Stimulated activated CD4-positive, alpha-beta T cell treated with anti-CD3 and anti-CD28 coated beads, TNF-alpha, amount 100 ng/mL, for 4 hours (primary cell): Measurements from ENCODE around the gene SMARCC2.
"Not testable (repeated sequence)": the region's sequence is repeated elsewhere in the genome, so short reads cannot be mapped to it uniquely, and the experiment has no call there.

ENCODE experiments used
- DNase-seq, 3 experiments: peaks; one replicate each; pipeline ENCODE4 v3.0.0-alpha.2; 2020; ENCODE audit warnings: low read depth in 3 of 3

SMARCC2 gene

GRCh38 chr12:56208006-56208405 lies 18.7 kb upstream of the SMARCC2 start:
- no peak for DNase-seq

DNA sequence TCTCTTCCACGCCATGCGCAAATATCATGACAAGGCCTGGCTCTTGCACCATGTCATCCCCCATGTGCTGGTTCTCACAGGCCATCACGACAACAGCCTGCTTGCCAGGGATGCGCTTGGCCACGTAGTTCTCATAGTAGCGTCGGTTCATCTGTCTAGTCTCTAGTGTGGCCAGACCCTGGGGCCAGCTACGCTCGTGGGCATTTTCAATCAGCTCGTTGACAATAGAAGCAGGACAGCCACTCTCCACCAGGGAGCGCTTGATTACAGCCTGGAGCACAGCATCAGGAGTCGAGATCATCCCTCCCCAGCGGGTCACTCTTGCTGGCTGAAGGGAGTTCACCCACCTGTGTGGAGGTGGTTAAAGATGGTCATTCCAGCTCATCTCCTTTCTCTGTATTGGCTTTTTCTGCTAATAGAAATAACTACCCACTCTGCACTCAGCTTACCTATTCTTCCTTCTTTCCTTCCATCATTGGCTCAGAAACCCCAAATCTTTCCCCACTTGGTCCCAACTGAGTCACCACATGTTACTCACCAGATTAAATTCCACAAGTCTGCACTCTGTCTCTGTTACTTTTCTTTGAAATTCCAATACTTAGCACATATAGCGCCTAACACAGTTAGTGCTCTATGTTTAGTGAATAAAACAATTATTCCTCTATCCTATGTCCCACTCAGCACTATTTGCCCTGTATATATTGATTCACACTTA lies 17.3 kb upstream of the SMARCC2 start:
- DNase-seq: no peak

- DNase-seq: no peak
These were observed 16.2 kb upstream of the SMARCC2 start for GRCh38 chr12:56205445-56205844.

DNA sequence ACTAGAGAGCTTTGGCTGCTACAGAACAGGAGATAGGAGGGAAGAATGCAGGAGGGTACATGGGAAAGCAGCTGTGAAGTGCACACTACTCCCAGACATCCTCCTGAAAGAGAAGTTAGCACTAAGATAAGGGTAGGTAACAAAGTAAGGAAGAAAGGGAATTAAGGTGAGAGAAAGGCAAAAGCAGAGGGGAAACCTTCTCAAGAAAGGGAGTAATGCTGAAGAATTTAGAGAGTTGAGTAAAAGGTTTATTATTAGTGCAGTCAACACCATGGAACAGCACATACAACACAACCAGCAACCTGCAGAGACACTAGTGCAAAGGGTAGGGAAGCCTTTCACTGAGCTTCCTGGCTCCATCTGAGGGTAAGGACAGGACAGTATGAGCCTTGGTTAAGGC lies 15.0 kb upstream of the SMARCC2 start:
- no peak for DNase-seq

DNA sequence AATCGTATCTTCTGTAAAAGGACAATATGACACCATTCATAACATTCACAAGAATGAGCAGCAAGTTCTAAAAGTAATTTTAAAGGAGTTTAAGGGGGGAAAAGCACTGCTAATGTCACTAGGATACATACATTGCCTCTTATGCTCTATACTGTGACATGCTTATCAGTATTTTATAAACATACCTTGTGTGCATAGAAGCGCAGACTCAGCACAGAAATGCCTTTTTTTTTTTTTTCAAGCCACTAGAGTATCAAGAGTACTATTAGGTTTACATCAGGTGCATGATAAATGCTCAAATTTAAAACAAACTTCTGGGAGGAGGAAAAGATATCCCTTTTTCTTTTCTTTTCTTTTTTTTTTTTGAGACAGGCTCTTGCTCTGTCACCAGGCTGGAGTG lies 13.6 kb upstream of the SMARCC2 start:
- no peak for DNase-seq

GRCh38 chr12:56202366-56202765 lies 13.1 kb upstream of the SMARCC2 start:
- no peak for DNase-seq

- no peak for DNase-seq
These were observed 9.6 kb upstream of the SMARCC2 start for GRCh38 chr12:56198836-56199235.

DNA sequence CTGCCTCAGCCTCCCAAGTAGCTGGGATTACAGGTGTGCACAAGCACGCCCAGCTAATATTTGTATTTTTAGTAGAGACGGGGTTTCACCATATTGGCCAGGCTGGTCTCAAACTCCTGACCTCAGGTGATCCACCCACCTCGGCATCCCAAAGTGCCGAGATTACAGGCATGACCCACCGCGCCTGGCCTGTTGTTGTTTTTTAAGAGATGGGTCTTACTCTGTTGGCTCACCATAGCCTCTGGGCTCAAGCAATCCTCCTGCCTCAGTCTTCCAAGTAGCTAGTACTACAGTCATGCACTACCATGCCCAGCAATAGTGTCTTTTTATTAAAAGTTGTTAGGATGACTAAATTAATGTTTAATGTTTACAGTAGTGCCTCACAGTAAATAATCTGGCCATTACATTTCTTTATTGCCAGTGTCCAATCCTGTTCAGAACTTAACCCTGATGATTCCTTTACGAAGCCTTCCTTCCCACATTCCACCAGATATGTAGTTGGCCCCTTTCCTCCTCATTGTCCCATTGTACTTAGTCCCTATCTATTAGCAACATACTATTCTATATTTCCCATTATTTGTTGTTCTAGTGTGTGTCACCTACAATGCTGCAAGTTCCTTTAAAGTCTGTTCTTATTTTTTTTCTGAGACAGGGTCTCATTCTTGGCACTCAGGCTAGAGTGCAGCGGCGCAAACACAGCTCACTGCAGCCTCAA lies 8.8 kb upstream of the SMARCC2 start:
- DNase-seq: no peak

DNA sequence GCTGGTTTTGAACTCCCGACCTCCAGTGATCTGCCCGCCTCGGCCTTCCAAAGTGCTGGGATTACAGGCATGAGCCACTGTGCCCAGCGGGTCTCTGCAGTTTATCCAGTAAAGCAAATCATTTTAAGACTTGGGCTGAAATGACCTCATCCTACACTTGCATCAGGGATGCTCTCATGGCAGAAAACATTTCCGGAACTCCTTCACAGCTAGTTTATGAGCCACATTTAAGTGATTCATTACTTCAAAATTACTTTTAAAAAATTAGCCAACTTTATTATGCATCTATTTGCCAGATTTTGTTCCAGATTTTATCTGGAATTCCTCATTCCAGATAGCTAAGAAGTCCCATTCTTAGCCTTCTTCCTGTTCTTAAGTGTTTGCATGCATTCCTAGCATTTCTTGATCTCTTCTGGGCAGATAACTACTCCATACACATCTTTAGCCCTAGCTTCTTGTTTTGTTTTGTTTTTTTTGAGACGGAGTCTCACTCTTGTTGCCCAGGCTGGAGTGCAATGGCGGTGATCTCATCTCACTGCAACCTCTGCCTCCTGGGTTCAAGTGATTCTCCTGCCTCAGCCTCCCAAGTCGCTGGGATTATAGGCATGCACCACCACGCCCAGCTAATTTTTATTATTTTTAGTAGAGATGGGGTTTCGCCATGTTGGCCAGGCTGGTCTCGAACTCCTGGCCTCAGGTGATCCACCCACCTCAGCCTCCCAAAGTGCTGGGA lies 7.7 kb upstream of the SMARCC2 start:
- DNase-seq: not testable (repeated sequence)

GRCh38 chr12:56193025-56193578 lies 3.8 kb upstream of the SMARCC2 start:
- peak; percentile 18 to 62 (median 42) for DNase-seq

- DNase-seq: no peak
These were observed 3.3 kb upstream of the SMARCC2 start for GRCh38 chr12:56192582-56192981.

- no peak for DNase-seq
These were observed 1.4 kb upstream of the SMARCC2 start for GRCh38 chr12:56190695-56191155.

DNA sequence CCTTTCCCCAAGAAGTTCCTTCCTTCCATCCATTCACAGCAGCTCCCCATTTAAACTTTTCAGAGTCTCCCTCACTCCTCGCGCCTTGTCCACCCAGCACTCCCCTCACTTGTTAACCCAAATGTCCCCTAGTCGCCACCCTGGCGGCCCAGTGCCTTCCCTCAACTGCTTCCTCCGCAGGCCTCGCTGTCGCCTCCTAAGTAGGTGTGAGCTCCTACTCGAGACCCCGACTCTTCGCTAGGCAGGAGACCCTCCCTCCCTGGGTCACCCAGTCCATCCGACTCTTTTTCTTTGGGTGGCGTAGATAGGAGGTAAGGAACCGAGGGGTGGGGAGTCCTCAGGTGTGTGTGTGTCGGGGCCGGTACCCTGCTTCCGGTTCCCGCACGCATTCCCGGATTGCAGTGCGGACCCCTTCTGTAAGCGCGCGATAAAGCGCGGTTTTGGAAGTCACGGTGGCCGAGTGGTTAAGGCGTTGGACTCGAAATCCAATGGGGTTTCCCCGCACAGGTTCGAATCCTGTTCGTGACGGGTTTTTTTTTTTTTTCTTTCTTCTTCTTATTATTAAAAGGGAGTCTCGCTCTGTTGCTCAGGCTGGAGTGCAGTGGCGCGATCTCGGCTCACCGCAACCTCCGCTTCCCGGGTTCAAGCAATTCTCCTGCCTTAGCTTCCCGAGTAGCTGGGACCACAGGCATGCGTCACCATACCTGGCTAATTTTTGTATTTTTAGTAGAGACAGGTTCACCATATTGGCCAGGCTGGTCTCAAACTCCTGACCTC lies 823 bp upstream of the SMARCC2 start:
- DNase-seq: peak; percentile 63 to 83 (median 66)

GRCh38 chr12:56188778-56189098 lies 545 bp downstream of the SMARCC2 start:
- DNase-seq: no peak

- DNase-seq: no peak
These were observed 1.0 kb downstream of the SMARCC2 start for GRCh38 chr12:56188131-56188777.

- no peak for DNase-seq
These were observed 2.3 kb downstream of the SMARCC2 start for GRCh38 chr12:56186957-56187356.

GRCh38 chr12:56178347-56178746 lies 10.9 kb downstream of the SMARCC2 start:
- DNase-seq: no peak

- no peak for DNase-seq
These were observed 16.4 kb downstream of the SMARCC2 start for GRCh38 chr12:56172839-56173238.

DNA sequence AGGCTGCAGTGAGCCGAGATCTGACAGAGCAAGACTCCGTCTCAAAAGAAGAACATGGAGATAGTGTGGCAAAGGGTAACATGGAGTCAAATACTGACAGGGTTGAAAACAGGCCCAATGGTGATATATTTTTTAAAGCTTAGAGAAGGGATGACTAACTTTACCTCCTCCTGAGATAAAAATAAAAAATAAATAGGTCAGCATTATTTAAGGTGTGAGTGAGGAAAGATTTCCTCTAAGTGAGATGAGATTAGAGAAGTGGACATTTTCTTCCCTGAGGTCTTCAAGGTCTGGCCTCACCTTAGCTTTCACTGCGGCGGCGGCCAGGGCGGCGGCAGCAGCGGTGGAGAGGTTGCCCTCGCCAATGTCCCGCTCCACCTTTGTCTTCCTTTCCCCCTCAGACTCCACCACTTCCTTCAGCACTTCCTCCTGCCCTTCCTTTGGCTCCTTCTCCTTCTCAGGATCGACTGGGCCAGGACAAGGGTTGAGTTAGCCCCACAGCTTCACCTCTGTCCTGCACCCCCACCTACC lies 20.0 kb downstream of the SMARCC2 start:
- DNase-seq: no peak

GRCh38 chr12:56165369-56165768 lies 23.9 kb downstream of the SMARCC2 start:
- DNase-seq: no peak

DNA sequence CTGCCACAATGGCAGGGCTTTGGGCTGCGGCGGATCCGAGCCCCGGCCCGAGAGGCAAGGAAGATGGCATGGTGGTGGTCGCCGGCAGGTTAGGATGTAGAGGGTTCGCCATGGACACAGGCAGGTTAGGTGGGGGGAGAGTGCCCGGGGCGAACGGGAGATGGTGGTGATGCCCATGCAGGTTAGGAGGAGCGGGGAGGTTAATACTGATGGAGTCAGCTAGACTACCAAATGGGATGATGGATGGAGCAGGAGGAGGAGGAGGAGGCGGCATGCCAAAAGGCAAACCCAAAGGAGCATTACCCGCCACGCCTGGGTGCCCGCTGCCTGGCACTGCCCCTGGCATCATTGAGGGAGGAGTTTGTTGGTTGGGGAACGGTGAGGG lies 24.9 kb downstream of the SMARCC2 start:
- no peak for DNase-seq
